ENCODE results near the gene TMEM186.

DNA sequence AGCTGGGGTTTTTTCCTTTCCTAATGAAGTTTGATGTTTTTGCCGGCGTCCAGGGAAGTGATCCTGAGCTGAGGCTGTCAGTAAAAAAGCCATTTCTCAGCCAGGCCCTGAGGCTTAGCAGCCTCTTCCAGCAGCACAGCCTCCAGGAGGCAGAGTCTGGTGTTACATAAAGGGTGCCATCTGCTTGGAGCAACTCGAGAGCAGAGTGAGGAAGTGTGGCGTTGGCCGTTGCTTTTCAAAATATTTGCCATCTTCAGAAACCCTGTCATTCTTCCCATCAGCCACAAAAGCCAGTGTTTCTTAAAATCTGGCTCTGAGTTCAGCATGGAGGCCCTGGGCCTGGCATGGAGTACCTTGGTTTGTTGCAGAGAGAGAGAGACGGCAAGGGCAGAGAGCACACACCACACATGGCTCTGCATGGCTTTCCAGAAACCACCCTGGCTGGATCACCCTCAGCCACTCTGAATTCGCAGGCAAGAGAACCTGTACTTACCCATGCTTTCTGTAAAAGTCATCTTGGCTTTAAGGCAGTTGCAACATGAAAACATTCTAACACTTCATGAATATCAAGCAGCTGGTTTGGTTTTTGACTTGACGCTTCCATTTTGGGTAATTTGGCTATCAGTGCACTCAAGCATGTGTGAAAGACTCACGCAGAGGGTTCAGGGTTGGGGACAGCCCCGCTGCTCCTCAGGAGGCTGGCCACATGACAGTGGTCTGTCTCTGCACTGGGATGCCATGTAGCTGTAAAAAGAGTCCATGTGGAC lies 21.2 kb upstream of the TMEM186 start:
- TF ChIP-seq, protein P1, sequence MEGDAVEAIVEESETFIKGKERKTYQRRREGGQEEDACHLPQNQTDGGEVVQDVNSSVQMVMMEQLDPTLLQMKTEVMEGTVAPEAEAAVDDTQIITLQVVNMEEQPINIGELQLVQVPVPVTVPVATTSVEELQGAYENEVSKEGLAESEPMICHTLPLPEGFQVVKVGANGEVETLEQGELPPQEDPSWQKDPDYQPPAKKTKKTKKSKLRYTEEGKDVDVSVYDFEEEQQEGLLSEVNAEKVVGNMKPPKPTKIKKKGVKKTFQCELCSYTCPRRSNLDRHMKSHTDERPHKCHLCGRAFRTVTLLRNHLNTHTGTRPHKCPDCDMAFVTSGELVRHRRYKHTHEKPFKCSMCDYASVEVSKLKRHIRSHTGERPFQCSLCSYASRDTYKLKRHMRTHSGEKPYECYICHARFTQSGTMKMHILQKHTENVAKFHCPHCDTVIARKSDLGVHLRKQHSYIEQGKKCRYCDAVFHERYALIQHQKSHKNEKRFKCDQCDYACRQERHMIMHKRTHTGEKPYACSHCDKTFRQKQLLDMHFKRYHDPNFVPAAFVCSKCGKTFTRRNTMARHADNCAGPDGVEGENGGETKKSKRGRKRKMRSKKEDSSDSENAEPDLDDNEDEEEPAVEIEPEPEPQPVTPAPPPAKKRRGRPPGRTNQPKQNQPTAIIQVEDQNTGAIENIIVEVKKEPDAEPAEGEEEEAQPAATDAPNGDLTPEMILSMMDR (IDR thresholded peaks at IDR 0.05; ENCODE audit: poor library complexity), result no peak
- no peak for TF ChIP-seq EZH2 (IDR thresholded peaks at IDR 0.05; ENCODE audit: borderline replicate concordance)

Data from hepatocyte (in vitro differentiated cells).